A673 (cell line): ENCODE measurements around the gene ADAMTSL1. TPM values are rescaled to one million over a fixed set of nuclear protein-coding genes. Genes with fewer than 3 reads are reported as not detected.

Experiments used
- BruUV-seq: library from RNA; stranded (reverse); fragments of 400-500 nt; replicated peaks from 2 replicates; lab custom pipeline; 2021; lab: Mats Ljungman, UMichigan
- CTCF ChIA-PET: fragments of 300-600 bp; sonication (Branson Sonifier 250); formaldehyde crosslinking; loops from one replicate; lab custom pipeline; 2022; ENCODE audit warnings: antibody characterized with exemption; lab: Charles Lee
- POLR2A ChIA-PET: fragments of 300-600 bp; sonication (Branson Sonifier 250); formaldehyde crosslinking; loops from one replicate; lab custom pipeline; 2022; ENCODE audit warnings: antibody characterized with exemption; ENCODE audit not compliant: low non-redundant PET; lab: Charles Lee
- DNase-seq: peaks from one replicate; pipeline ENCODE4 v3.0.0-alpha.2; 2015; ENCODE audit warnings: low spot score
- H3K27ac ChIP-seq: fragments of 200-600 bp; sonication (generic); 2 replicates; pipeline ENCODE4 v1.5.1; 2016; ENCODE audit warnings: mixed run types, low read depth, mild to moderate bottlenecking, mixed read lengths, antibody characterized with exemption, low read length; ENCODE audit not compliant: poor library complexity, severe bottlenecking
- H3K27me3 ChIP-seq: fragments of 200-600 bp; sonication (generic); replicated peaks from 2 replicates; pipeline ENCODE4 v1.6.1; 2017; ENCODE audit warnings: mixed run types, low read depth, mild to moderate bottlenecking, mixed read lengths, antibody characterized with exemption, low read length; ENCODE audit not compliant: insufficient read depth, poor library complexity
- H3K36me3 ChIP-seq: fragments of 200-600 bp; sonication (generic); 2 replicates; pipeline ENCODE4 v1.6.1; 2016; ENCODE audit warnings: mixed run types, mild to moderate bottlenecking, mixed read lengths, antibody characterized with exemption, low read length; ENCODE audit not compliant: insufficient read depth, poor library complexity, severe bottlenecking
- H3K4me1 ChIP-seq: fragments of 200-600 bp; sonication (generic); 2 replicates; pipeline ENCODE4 v1.6.1; 2017; ENCODE audit warnings: mixed run types, mild to moderate bottlenecking, mixed read lengths, antibody characterized with exemption, low read length; ENCODE audit not compliant: insufficient read depth, poor library complexity, severe bottlenecking
- H3K4me3 ChIP-seq: fragments of 200-600 bp; sonication (generic); 2 replicates; pipeline ENCODE4 v1.5.1; 2016; ENCODE audit warnings: low read depth, mixed run types, mild to moderate bottlenecking, mixed read lengths, low read length; ENCODE audit not compliant: poor library complexity, severe bottlenecking
- H3K9me3 ChIP-seq: fragments of 200-600 bp; sonication (generic); 2 replicates; pipeline ENCODE4 v1.6.1; 2016; ENCODE audit warnings: mixed run types, low read depth, mild to moderate bottlenecking, mixed read lengths, antibody characterized with exemption, low read length; ENCODE audit not compliant: poor library complexity, severe bottlenecking
- CTCF ChIP-seq: fragments of 300-800, 200-600 bp; sonication (generic); conservative IDR thresholded peaks from 2 replicates; pipeline ENCODE4 v1.5.1; 2017; ENCODE audit warnings: low read depth, mild to moderate bottlenecking, antibody characterized with exemption, low read length, moderate library complexity, mixed read lengths
- EZH2 ChIP-seq: fragments of 200-600 bp; sonication (generic); IDR thresholded peaks from 2 replicates; pipeline ENCODE4 v1.6.1; 2017; ENCODE audit warnings: borderline replicate concordance, low read depth, mild to moderate bottlenecking, mixed read lengths, antibody characterized with exemption, low read length; ENCODE audit not compliant: poor library complexity, severe bottlenecking
- intact Hi-C: fragments of 100-400 bp; cut with micrococcal nuclease; formaldehyde crosslinking; loops from one replicate; pipeline ENCODE4 v1.10.0; 2022; ENCODE audit not compliant: unreplicated experiment
- total RNA-seq: library from RNA; stranded (reverse); gene quantifications from 2 replicates; pipeline ENCODE4 v1.2.3, GENCODE V29; 2021

ADAMTSL1 gene
- total RNA-seq, 1 experiment from 2014 or later = not detected

- Histone ChIP-seq H3K4me1 (no peaks in the 10 kb centered on the region), H3K27ac (no peak overlapping the region), H3K4me3 (no peak overlapping the region), H3K36me3 (no peaks in the 10 kb centered on the region), H3K9me3 (no peaks in the 10 kb centered on the region), H3K27me3 (no peaks in the 10 kb centered on the region)
- CTCF ChIA-PET = no interaction called here
- no peak for DNase-seq
- no peak for TF ChIP-seq CTCF
- TF ChIP-seq EZH2 = no peak
- intact Hi-C loops = no loop called here
- POLR2A ChIA-PET = no interaction called here
- no TSS peak for BruUV-seq
Measured at GRCh38 chr9:18516514-18516913, 42.6 kb downstream of the ADAMTSL1 start.

- Histone ChIP-seq H3K27ac (no peak overlapping the region), H3K4me1 (no peaks in the 10 kb centered on the region), H3K36me3 (no peaks in the 10 kb centered on the region), H3K27me3 (no peaks in the 10 kb centered on the region), H3K9me3 (no peaks in the 10 kb centered on the region), H3K4me3 (no peak overlapping the region)
- ChIA-PET POLR2A (interaction anchor here (0.7 kb wide), 1 partner anchor 68 kb away, joined by 8 read pairs; no protein-coding TSS in a partner anchor), CTCF (no interaction called here)
- TF ChIP-seq EZH2 (no peak), CTCF (no peak)
- intact Hi-C loops = no loop called here
- DNase-seq = no peak
- no TSS peak for BruUV-seq
Measured at GRCh38 chr9:18516965-18517364, 43.0 kb downstream of the ADAMTSL1 start.

GRCh38 chr9:18520416-18521047 is 46.6 kb downstream of the ADAMTSL1 start:
- no peaks in the 10 kb centered on the region for H3K9me3 ChIP-seq
- ChIA-PET CTCF (no interaction called here), POLR2A (no interaction called here)
- no TSS peak for BruUV-seq
- no peak for TF ChIP-seq EZH2
- no peak for TF ChIP-seq CTCF
- H3K27me3 ChIP-seq = no peaks in the 10 kb centered on the region
- no peak for DNase-seq
- no peaks in the 10 kb centered on the region for H3K4me1 ChIP-seq
- no peaks in the 10 kb centered on the region for H3K36me3 ChIP-seq
- H3K4me3 ChIP-seq = no peak overlapping the region
- intact Hi-C loops = no loop called here
- no peak overlapping the region for H3K27ac ChIP-seq
